Adrenal gland (tissue), 12 donors: ENCODE data around the gene ATP6V0A4. TPM values are rescaled to one million over a fixed set of nuclear protein-coding genes. Genes with fewer than 3 reads are reported as not detected.

Source experiments
- DNase-seq, 7 donors: peaks; one replicate each; pipeline ENCODE4 v3.0.0-alpha.2; 2019 to 2020
- H3K27ac ChIP-seq, 5 donors: fragments of 200-600 bp; sonication (generic) in 4 of 5; 1 replicate in 3 of 5; 2 replicates in 2 of 5; pipeline versions ENCODE4 v1.5.1 to v1.8.0; 2016 to 2020; ENCODE audit warnings: mild to moderate bottlenecking in 1 of 5
- H3K27me3 ChIP-seq: fragments of 200-600 bp; 2 replicates; pipeline ENCODE4 v1.8.0; 2021
- H3K36me3 ChIP-seq, 2 donors: fragments of 200-600 bp; replicated peaks in 1 of 2; 1 replicate in 1 of 2; 2 replicates in 1 of 2; pipeline versions ENCODE4 v1.5.1 to v1.8.0; 2018 to 2022
- H3K4me1 ChIP-seq, 2 donors: fragments of 200-600 bp; replicated peaks in 1 of 2; 1 replicate in 1 of 2; 2 replicates in 1 of 2; pipeline versions ENCODE4 v1.5.1 to v1.8.0; 2018 to 2021
- H3K4me3 ChIP-seq, 4 donors: fragments of 200-600 bp; sonication (generic) in 3 of 4; one replicate each; pipeline ENCODE4 v1.5.1; 2016 to 2018
- H3K9me3 ChIP-seq, 3 donors: fragments of 200-600 bp; sonication (generic) in 1 of 3; replicated peaks in 1 of 3; 1 replicate in 2 of 3; 2 replicates in 1 of 3; pipeline versions ENCODE4 v1.5.1 to v1.8.0; 2016 to 2021
- POLR2A ChIP-seq, 2 donors: fragments of 450-650 bp; IDR thresholded peaks; one replicate each; pipeline ENCODE4 v1.6.1; 2017; ENCODE audit warnings: antibody characterized with exemption in 2 of 2, mild to moderate bottlenecking in 2 of 2, moderate library complexity in 1 of 2
- WGBS, 4 donors: extraction: QIAGEN DNeasy Blood & Tissue Kit in 2 of 4; methylation state at CpG; one replicate each; pipeline versions ENCODE4 v1.1.5 to v1.1.7; 2013 to 2017; 5-methylcytosine and 5-hydroxymethylcytosine counted together
- intact Hi-C, 2 donors: fragments of 100-400 bp; cut with DNase I; formaldehyde crosslinking; loops; one replicate each; pipeline versions ENCODE4 v1.14.1 to v1.15.0; 2022 to 2023
- polyA plus RNA-seq, 3 donors: library from polyadenylated mRNA; stranded (reverse); fragments of 200-250 nt in 2 of 3; fragments of 350-450 nt in 1 of 3; fragmentation: Illumina TruSeq in 1 of 3; extraction: RNeasy Lipid Tissue Mini Kit (QIAGEN cat#74804) in 1 of 3; gene quantifications; one replicate each; pipeline ENCODE4 v1.2.3, GENCODE V29; 2013 to 2014
- total RNA-seq, 9 donors: library from RNA; depleted of rRNA in 4 of 9; stranded (reverse); fragments of >200 nt in 4 of 9; fragments of 120-200 nt in 1 of 9; fragmentation: NEBNext Ultra II Directional in 1 of 9; extraction: Animal tissue kit (Norgen Biotek cat#: 25700) in 1 of 9; gene quantifications; one replicate each; pipeline versions ENCODE4 v1.1.0 to v1.2.4, GENCODE V29; 2013 to 2023
- TF ChIP-seq, protein P1 (sequence below), 6 experiments: fragments of 450-650 bp in 4 of 6; fragments of 200-600 bp in 2 of 6; sonication (generic) in 1 of 6; IDR thresholded peaks; 1 replicate in 5 of 6; 2 replicates in 1 of 6; pipeline versions ENCODE4 v1.5.1 to v1.8.0; 2016 to 2021; ENCODE audit warnings: antibody characterized with exemption in 6 of 6, mild to moderate bottlenecking in 2 of 6, moderate library complexity in 1 of 6
- donor health status: healthy with polysubstance abuse.
- donor health status: Bipolar disorder and iron deficiency.
- donor health status: DM: yes; HTN: yes; CAD: no.
- donor health status: DM: no; HTN: no; CAD: no.
- donor health status: DM: no; HTN: no; CAD: no.
- donor health status: DM: yes; HTN: yes; CAD: no.

ATP6V0A4 gene
- total and polyA plus RNA-seq, 12 donors, result 0.22 TPM; not detected in 11

DNA sequence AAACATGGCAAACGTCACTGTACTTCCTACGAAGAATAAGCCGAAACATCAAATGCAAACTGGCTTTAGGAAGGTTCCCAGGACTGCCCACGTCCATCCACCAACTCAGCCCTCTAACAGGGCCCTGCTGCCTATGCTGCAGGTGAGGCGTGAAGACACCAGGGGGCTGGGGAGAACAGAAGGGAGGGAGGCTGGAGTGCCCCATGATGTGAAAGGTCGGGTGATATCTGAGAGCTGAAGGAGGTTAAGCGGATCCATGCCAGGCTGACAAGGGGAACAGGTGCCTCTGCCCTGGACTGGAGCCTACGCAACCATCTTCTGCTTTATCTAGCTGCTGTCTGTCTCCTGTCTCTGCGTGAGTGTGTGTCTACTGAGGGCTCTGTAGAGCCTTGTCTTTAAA is 40.2 kb upstream of the ATP6V0A4 start:
- no peak overlapping the region for H3K4me3 ChIP-seq
- TF ChIP-seq, protein P1, sequence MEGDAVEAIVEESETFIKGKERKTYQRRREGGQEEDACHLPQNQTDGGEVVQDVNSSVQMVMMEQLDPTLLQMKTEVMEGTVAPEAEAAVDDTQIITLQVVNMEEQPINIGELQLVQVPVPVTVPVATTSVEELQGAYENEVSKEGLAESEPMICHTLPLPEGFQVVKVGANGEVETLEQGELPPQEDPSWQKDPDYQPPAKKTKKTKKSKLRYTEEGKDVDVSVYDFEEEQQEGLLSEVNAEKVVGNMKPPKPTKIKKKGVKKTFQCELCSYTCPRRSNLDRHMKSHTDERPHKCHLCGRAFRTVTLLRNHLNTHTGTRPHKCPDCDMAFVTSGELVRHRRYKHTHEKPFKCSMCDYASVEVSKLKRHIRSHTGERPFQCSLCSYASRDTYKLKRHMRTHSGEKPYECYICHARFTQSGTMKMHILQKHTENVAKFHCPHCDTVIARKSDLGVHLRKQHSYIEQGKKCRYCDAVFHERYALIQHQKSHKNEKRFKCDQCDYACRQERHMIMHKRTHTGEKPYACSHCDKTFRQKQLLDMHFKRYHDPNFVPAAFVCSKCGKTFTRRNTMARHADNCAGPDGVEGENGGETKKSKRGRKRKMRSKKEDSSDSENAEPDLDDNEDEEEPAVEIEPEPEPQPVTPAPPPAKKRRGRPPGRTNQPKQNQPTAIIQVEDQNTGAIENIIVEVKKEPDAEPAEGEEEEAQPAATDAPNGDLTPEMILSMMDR (IDR thresholded peaks at IDR 0.05), result no peak
- TF ChIP-seq POLR2A (IDR thresholded peaks at IDR 0.05), result no peak
- 89 to 95% (median 92%) methylated on average over 9 of the region's 9 CpGs for WGBS, 4 donors

DNA sequence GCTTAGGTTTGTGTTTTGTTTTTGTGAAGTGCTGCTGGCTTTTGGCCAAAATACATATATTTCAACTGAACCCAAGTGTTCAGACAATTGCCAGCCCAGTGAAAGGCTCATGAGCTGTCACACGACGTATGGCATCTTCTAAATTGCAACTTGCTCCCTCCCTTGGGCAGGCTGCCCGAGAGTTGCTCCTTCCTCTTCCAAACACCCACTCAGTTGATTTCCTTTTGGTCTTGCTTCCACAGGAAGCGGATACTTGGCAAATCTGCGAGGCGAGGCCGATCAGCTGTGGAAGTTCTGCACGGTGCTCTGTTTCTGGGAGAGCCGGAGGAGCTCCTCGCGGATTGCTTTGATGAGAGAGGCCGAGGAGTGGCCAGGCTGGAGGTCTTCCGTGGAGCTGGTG is 39.6 kb upstream of the ATP6V0A4 start:
- no peak overlapping the region for H3K27ac ChIP-seq
- H3K9me3 ChIP-seq, result no peaks in the 10 kb centered on the region
- 64 to 78% (median 68%) methylated on average over 13 of the region's 13 CpGs for WGBS, 4 donors
- intact Hi-C loops, result no loop called here
- no peaks in the 10 kb centered on the region for H3K36me3 ChIP-seq
- H3K27me3 ChIP-seq, result no peaks in the 10 kb centered on the region
- TF ChIP-seq, protein P1 (IDR thresholded peaks at IDR 0.05), result no peak
- H3K4me3 ChIP-seq, result no peak overlapping the region
- peak in 5 of 7 donors; percentile 11 to 58 (median 29) for DNase-seq
- H3K4me1 ChIP-seq, result no peaks in the 10 kb centered on the region

More for the DNA sequence above, 40.2 kb upstream of the ATP6V0A4 start:
- intact Hi-C loops, result no loop called here
- Histone ChIP-seq H3K27me3 (no peaks in the 10 kb centered on the region), H3K27ac (no peak overlapping the region), H3K4me1 (no peaks in the 10 kb centered on the region), H3K9me3 (no peaks in the 10 kb centered on the region), H3K36me3 (no peaks in the 10 kb centered on the region)
- DNase-seq, result no peak

DNA sequence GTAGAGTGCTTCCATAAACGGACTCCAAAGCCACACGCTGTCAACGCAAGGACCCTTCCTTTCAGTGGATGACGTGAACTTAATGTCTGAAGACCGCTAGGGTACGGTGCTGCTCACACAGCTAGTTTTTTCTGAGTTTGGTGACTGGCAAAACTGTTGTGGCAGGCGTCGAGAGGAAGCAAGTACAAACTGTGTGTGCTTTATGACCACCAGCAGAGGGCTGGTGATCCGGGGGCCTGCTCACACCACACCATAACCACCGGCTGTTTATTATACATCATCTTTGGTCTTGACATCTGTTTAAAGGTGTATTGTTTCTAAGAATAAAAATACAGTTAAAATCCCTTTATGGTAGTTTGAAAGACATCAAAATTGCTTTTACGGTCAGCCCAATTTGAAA is 37.1 kb upstream of the ATP6V0A4 start:
- Histone ChIP-seq H3K27me3 (no peaks in the 10 kb centered on the region), H3K4me1 (no peaks in the 10 kb centered on the region), H3K9me3 (no peaks in the 10 kb centered on the region), H3K4me3 (no peak overlapping the region), H3K36me3 (no peaks in the 10 kb centered on the region), H3K27ac (no peak overlapping the region)
- no peak for TF ChIP-seq POLR2A (IDR thresholded peaks at IDR 0.05)
- TF ChIP-seq, protein P1 (IDR thresholded peaks at IDR 0.05), result no peak
- intact Hi-C loops, result no loop called here
- no peak for DNase-seq
- WGBS, 4 donors, result 91 to 97% (median 95%) methylated on average over 11 of the region's 11 CpGs

DNA sequence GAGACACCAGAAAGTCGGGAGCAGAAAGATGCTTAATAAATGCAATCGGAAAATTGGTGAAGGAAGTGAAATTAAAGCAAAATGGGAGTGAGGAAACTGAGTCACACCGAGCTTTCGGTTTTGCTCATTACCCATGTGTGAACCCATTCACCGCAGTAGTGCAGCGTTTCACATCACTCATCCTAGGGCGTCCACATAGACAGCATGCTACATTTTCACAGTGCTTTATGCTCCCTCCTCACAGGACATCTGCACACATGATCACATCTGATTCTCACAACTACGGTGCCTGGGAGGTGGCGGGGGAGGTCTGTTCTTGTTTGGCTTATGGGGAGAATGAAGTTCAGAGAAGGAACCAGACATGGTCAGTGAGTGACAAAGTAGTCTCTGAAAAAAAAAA is 36.6 kb upstream of the ATP6V0A4 start:
- intact Hi-C loops, result no loop called here
- H3K27me3 ChIP-seq, result no peaks in the 10 kb centered on the region
- H3K4me1 ChIP-seq, result no peaks in the 10 kb centered on the region
- no peaks in the 10 kb centered on the region for H3K36me3 ChIP-seq
- no peak overlapping the region for H3K4me3 ChIP-seq
- no peak for TF ChIP-seq POLR2A (IDR thresholded peaks at IDR 0.05)
- TF ChIP-seq, protein P1 (IDR thresholded peaks at IDR 0.05), result no peak
- no peak overlapping the region for H3K27ac ChIP-seq
- WGBS, 4 donors, result 92 to 97% (median 96%) methylated on average over 9 of the region's 9 CpGs
- no peak for DNase-seq
- no peaks in the 10 kb centered on the region for H3K9me3 ChIP-seq
